Stimulated activated memory B cell treated with anti-CD40 and anti-IgM and Interleukin-4, amounts not matched to agents 10 μg/mL and 1 μg/mL and 100 μg/mL, for 72 hours (primary cell): ENCODE data around the gene CDH4.
A peak's percentile ranks its signal among the peaks of the same experiment; 100 is the strongest.

ENCODE experiments used
- ATAC-seq: fragments of 150-1000 bp; cut with Tn5 transposase; 2 replicates; pipeline ENCODE4 v1.10.0; 2021
- H3K27ac Mint-ChIP-seq: one replicate; pipeline ENCODE4 v1.8.0; 2022; ENCODE audit warnings: mild to moderate bottlenecking, mixed read lengths
- H3K27me3 Mint-ChIP-seq: one replicate; pipeline ENCODE4 v1.8.0; 2022; ENCODE audit warnings: mixed read lengths
- H3K36me3 Mint-ChIP-seq: one replicate; pipeline ENCODE4 v1.8.0; 2022; ENCODE audit warnings: mixed read lengths
- H3K4me1 Mint-ChIP-seq: one replicate; pipeline ENCODE4 v1.8.0; 2022; ENCODE audit warnings: mixed read lengths
- H3K4me3 Mint-ChIP-seq: one replicate; pipeline ENCODE4 v1.8.0; 2022; ENCODE audit warnings: mild to moderate bottlenecking, moderate library complexity, mixed read lengths
- H3K9me3 Mint-ChIP-seq: one replicate; pipeline ENCODE4 v1.8.0; 2022; ENCODE audit warnings: mixed read lengths

CDH4 gene

DNA sequence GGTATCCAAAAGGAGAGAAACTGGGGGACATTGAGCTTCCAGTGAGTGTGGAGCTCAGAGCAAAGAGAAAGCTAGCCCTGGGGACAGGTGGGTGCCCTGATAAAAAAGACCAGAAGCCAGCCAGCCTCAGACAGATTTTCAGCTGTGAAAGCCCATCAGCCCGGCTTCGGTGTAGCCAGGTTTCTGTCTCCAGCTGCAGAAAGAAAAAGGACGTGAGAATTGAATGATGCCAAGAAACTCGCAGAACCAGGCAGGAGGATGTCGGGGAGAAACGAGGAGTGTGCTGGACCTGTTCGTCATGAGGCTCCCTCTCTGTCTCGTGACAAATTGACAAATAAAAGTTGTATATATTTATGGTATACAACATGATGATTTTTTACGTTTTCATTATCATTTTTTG lies 63.3 kb downstream of the CDH4 start:
- peaks cover 7% of the 10 kb centered on the region for H3K9me3 Mint-ChIP-seq
- no peaks in the 10 kb centered on the region for H3K36me3 Mint-ChIP-seq
- H3K4me1 Mint-ChIP-seq, result no peaks in the 10 kb centered on the region
- H3K27me3 Mint-ChIP-seq, result no peaks in the 10 kb centered on the region
- no peak for ATAC-seq
- no peak overlapping the region for H3K4me3 Mint-ChIP-seq
- H3K27ac Mint-ChIP-seq, result no peak overlapping the region

DNA sequence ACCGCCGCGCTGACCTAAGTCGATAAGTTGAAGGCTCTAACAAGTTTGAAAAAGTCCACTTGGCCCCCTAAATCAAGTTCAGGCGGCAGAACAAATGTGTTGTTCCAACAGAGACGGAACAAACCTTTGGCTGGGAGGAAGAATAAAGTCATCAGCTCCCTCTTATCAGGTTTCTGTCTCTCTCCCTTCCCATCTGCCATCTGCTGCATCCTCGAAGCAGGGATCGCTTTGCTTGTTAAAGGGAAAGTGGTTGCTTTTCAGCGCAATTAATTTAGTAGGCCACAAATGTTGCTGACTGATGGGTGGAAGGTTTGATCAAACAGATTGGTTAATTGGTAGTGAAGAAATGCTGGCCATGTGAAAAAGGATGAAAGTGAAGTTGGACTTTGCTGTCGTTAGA lies 64.3 kb downstream of the CDH4 start:
- H3K4me3 Mint-ChIP-seq, result no peak overlapping the region
- H3K9me3 Mint-ChIP-seq, result peaks cover 7% of the 10 kb centered on the region
- H3K36me3 Mint-ChIP-seq, result no peaks in the 10 kb centered on the region
- no peak overlapping the region for H3K27ac Mint-ChIP-seq
- no peaks in the 10 kb centered on the region for H3K27me3 Mint-ChIP-seq
- ATAC-seq, result no peak
- H3K4me1 Mint-ChIP-seq, result no peaks in the 10 kb centered on the region

DNA sequence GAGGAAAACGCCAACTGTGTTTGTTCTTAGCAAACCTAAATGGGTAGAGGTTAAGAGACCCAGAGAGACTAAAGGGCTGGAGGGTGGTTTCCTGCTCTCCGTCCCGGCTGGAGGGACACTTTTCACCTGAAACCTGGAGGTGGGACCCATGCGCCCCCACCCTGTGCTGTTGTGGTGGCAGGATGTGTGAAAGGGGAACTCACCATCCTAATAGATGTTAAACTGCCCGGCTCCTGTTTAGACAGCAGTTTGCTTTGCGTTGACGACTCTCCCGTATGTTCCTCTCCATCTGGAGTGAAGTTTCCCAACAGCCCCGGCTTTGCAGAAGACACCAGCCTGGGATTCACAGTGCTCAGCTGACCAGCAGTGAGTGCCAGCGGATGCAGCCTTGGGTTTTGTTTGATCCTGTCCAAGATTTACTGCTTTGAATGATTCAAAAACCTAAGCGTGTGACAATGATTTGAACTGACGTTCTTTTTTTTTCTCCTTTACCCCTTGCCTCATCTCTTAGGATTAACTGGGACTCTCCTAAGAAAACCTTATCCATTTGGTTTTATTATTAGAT lies 66.0 kb downstream of the CDH4 start:
- Mint-ChIP-seq H3K4me1 (no peaks in the 10 kb centered on the region), H3K27ac (no peak overlapping the region), H3K27me3 (no peaks in the 10 kb centered on the region), H3K36me3 (no peaks in the 10 kb centered on the region), H3K4me3 (no peak overlapping the region), H3K9me3 (peaks cover 3% of the 10 kb centered on the region)
- ATAC-seq, result no peak

DNA sequence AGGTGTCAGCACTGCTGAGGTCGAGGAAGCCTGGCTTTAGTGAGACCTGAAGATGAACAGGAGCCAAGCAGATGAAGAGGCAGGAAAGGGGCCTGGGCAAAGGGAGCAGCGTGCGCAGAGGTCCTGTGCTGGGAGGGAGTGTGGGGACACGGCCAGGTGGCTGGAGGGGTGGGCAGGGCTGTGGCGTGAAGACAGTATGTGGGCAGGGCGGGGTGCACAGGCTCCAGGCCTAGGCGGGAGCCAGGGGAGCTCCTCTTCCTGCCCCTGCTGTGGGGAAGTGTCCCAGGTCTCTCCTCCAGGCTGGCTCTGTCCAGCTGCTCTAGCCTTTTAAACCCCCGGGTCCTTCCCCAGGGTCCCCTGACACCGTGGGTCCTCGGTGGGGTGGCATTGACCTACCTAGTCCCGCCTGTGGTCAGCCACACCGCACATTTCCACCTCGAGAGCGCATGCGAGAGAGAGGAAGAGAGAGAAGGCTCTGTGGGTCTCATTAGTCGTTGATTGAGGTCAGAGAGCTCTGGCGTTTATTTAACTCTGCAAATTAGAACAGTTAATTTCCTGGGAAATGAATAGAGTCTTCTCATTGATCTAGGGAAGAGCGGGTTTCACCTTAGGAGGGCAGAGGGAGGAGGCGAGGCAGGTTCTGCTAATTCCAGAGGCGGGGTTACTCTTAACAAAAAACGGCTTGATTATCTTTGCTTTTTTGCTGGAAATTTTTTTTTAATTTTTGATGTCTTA lies 68.8 kb downstream of the CDH4 start:
- Mint-ChIP-seq H3K9me3 (peaks cover 3% of the 10 kb centered on the region), H3K27ac (no peak overlapping the region)

DNA sequence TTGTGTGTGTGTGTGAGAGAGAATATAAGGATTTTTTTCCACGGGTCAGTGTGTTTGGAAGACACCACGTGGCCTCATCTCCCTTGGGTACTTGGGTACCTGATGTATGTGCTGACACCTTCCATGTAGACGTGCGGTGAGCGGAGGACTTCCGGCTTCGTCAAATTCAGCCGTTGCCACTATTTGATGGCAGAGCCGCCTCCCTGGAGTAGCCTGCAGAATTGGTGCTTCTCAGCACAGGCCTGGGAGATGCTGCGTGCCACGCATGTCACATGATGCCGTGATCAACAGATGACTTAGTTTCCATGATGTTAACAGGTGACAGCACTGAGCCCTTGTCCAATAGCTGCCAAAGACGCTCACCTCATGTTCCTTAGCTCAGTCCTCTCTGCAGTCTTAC lies 69.4 kb downstream of the CDH4 start:
- H3K27me3 Mint-ChIP-seq, result no peaks in the 10 kb centered on the region
- peaks cover 3% of the 10 kb centered on the region for H3K9me3 Mint-ChIP-seq
- no peak overlapping the region for H3K27ac Mint-ChIP-seq
- no peaks in the 10 kb centered on the region for H3K4me1 Mint-ChIP-seq
- H3K4me3 Mint-ChIP-seq, result no peak overlapping the region
- ATAC-seq, result no peak
- H3K36me3 Mint-ChIP-seq, result no peaks in the 10 kb centered on the region

More for the DNA sequence above, 68.8 kb downstream of the CDH4 start:
- H3K36me3 Mint-ChIP-seq, result no peaks in the 10 kb centered on the region
- ATAC-seq, result no peak
- H3K27me3 Mint-ChIP-seq, result no peaks in the 10 kb centered on the region
- H3K4me1 Mint-ChIP-seq, result no peaks in the 10 kb centered on the region
- H3K4me3 Mint-ChIP-seq, result no peak overlapping the region

DNA sequence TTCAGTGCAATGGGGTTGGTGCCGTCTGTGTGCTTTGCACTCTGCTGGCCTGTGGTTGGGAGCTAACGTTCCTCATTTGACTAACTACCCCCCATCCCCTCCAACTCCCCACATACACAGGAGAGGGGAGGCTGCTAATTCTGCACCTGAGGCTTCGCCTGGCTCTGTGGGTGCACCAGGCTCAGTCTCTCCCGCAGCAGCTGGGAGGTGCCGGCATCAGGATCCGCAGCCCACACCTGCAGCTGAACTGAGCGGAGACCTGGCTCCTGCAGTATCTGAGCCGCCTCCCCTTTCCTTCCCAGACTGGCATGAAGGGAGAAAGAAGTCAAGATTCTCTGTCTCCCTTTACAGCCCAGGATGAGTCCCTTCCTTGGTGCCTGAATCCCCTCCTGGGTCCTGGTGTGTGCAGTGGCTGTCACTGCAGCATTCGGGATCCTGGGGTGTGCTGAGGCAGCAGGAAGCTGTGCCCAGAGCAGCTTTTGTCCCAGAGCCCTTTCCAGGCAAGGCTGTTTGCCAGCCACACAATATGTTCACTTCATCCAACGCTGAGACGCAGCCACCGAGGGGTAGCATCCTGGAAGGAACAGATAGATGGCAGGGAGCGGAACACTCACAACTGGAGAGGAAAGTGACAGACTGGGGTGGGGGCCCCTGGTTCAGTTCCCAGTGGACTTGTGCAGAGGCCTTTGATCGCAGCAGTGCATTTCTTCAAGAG lies 70.2 kb downstream of the CDH4 start:
- Mint-ChIP-seq H3K4me1 (no peaks in the 10 kb centered on the region), H3K27ac (no peak overlapping the region)

DNA sequence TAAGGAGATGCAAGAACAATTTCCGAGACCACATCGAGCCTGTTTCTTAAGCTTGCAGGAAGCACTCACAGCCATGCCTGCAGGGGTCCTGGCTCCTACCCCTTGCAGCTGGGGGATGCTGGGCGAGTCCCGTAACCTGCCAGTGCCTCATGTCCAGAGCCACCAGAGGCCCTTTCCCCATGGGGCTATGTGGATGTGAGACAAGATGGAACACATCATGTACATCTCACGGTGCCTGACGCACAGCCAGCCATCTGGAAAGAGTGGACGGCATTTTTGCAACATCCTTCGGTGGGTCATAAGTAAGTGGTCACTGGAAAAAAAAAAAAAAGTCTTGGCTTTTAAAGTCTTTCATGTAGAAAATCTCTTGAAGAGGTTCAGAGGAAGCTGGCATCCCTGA lies 72.8 kb downstream of the CDH4 start:
- no peaks in the 10 kb centered on the region for H3K27me3 Mint-ChIP-seq
- H3K27ac Mint-ChIP-seq, result no peak overlapping the region
- no peak for ATAC-seq
- H3K9me3 Mint-ChIP-seq, result peaks cover 5% of the 10 kb centered on the region
- H3K4me3 Mint-ChIP-seq, result no peak overlapping the region
- H3K4me1 Mint-ChIP-seq, result no peaks in the 10 kb centered on the region
- no peaks in the 10 kb centered on the region for H3K36me3 Mint-ChIP-seq

More for the DNA sequence above, 70.2 kb downstream of the CDH4 start:
- Mint-ChIP-seq H3K36me3 (no peaks in the 10 kb centered on the region), H3K4me3 (no peak overlapping the region), H3K27me3 (no peaks in the 10 kb centered on the region), H3K9me3 (peaks cover 3% of the 10 kb centered on the region)
- ATAC-seq, result no peak

DNA sequence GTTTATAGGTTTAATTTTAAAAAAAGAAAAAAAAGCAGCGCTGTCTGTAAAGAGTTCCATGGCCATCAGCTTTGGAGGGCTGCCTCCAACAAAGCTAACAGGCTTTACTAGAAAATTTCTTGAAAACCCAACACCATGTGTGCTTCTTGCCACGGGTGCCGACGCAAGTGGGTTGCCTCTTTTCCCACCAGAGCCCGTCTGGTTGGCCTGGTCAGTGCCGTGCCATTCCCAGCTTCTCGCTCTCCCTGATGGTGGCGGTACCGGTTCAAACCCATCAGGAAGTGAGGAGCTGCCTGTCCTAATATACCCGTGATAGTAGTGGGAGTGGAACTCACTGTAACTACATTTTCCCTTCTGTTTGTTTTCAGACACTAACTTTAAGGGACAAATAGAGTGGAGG lies 73.7 kb downstream of the CDH4 start:
- no peak overlapping the region for H3K27ac Mint-ChIP-seq
- H3K4me3 Mint-ChIP-seq, result no peak overlapping the region
- H3K4me1 Mint-ChIP-seq, result no peaks in the 10 kb centered on the region
- H3K36me3 Mint-ChIP-seq, result no peaks in the 10 kb centered on the region
- H3K9me3 Mint-ChIP-seq, result peaks cover 4% of the 10 kb centered on the region
- no peaks in the 10 kb centered on the region for H3K27me3 Mint-ChIP-seq
- no peak for ATAC-seq

DNA sequence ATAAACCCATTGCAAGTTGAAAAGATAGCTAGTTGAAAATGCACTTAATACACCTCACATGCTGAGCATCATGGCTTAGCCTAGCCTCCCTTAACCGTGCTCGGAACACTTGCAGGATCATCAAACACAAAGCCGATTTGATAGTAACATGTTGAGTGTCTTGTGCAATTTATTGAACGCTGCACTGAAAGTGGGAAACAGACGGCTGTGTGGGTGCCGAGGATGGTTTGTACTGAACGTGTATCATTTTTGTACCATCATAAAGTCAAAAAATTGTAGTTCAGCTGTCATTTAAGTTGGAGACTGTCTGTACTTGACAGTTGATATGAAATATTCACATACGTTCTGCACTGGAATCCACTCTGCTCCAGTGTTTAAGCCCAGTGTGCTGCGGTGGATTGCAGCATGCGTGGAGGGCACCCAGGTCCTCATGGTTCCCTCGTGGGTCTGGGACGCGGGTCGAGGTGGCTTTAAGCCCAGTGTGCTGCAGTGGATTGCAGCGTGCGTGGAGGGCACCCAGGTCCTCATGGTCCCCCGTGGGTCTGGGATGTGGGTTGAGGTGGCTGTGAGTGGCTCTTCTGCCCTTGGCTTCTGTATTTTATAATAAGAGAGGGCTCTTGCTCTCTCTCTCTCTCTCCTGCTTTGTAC lies 77.0 kb downstream of the CDH4 start:
- H3K9me3 Mint-ChIP-seq, result peaks cover 10% of the 10 kb centered on the region
- H3K27me3 Mint-ChIP-seq, result no peaks in the 10 kb centered on the region
- H3K27ac Mint-ChIP-seq, result no peak overlapping the region
- ATAC-seq, result peak; percentile 62
- no peaks in the 10 kb centered on the region for H3K4me1 Mint-ChIP-seq
- H3K4me3 Mint-ChIP-seq, result no peak overlapping the region
- no peaks in the 10 kb centered on the region for H3K36me3 Mint-ChIP-seq

DNA sequence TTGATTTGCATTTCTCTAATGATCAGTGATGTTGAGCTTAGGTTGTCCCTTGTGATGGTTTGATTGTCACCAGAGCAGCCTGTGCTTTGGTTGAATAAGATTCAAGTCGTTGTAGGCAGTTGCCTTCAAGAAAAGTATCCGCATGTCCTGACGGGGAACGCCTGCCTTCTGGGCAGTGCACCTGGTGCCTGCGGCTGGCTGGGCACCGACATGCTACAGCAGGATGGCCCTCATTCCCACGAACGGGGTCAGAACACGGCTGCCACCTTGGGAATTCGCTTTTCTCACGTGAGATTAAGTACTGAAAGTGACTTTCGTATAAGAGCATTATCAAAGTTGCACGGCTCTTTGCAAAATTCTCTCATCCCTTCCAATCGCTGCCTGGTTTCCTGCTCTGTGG lies 78.4 kb downstream of the CDH4 start:
- no peak overlapping the region for H3K27ac Mint-ChIP-seq
- peaks cover 10% of the 10 kb centered on the region for H3K9me3 Mint-ChIP-seq
- ATAC-seq, result no peak
- H3K4me1 Mint-ChIP-seq, result no peaks in the 10 kb centered on the region
- no peaks in the 10 kb centered on the region for H3K27me3 Mint-ChIP-seq
- no peak overlapping the region for H3K4me3 Mint-ChIP-seq
- no peaks in the 10 kb centered on the region for H3K36me3 Mint-ChIP-seq

DNA sequence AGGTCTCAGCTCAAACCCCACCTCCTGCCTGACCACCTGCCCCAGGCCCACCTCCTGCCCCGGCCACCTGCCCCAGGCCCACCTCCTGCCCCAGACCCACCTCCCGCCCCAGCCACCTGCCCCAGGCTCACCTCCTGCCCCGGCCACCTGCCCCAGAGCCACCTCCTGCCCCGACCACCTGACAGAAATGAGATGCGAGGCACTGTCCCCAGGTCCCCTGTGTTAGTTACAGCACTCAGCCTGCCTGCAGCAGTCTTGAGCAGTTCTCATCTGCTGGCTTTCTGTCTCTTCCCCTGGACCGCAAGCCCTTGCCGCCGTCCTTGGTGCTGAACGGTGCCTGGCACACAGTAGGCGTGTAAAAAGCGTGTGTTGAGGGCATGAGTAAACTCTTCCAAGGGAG lies 79.5 kb downstream of the CDH4 start:
- no peak overlapping the region for H3K4me3 Mint-ChIP-seq
- H3K9me3 Mint-ChIP-seq, result peaks cover 10% of the 10 kb centered on the region
- no peak overlapping the region for H3K27ac Mint-ChIP-seq
- ATAC-seq, result peak; percentile 90
- no peaks in the 10 kb centered on the region for H3K27me3 Mint-ChIP-seq
- no peaks in the 10 kb centered on the region for H3K36me3 Mint-ChIP-seq
- no peaks in the 10 kb centered on the region for H3K4me1 Mint-ChIP-seq

DNA sequence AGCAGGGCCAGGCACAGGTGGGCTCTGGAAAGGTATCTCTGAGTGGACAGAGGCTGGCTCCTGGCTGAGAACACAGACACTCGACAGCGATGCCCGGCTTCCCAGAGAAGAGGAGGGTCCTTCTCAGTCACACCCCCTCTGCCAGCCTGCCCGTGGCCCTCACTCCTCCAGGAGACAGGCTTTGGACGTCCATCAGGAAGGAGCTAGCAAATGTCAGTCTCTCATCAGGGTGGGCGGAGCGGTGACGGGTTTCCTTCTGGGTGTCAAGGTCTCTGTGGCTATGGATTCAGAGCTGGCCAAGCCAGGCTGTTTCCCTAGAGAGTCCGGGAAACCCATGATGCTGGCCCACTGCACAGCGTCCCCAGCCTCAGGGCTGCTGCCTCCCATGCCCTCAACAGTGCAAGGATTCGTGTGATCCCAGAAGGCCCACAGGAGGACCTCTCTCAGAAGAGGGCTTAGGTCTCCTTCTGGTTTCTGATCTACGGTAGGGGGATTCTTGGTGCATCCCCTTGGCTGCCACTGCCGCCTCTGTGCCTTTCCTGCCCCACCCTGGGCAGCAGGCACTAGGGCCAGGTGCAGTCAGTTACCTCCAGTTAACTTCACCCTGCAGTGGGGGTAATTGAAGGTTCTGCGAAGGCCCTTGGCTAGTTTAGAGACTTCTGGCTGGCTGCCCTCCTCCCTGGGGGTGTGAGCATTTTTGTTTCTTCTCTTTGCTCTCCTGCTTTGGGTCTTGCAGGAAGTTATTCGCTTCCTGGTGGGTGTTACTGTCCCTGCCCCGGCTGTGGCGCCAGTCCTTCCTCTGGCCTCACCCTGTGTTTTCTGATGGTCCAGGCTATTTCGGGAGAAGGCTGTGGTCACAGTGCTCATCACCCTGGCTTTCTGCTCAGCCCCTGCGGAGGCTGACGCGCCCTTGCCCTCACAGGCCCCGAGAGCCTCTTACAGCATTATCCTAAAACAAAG lies 80.2 kb downstream of the CDH4 start:
- no peak for ATAC-seq
- Mint-ChIP-seq H3K27me3 (no peaks in the 10 kb centered on the region), H3K4me1 (no peaks in the 10 kb centered on the region), H3K9me3 (peaks cover 14% of the 10 kb centered on the region), H3K4me3 (no peak overlapping the region), H3K27ac (no peak overlapping the region), H3K36me3 (no peaks in the 10 kb centered on the region)

DNA sequence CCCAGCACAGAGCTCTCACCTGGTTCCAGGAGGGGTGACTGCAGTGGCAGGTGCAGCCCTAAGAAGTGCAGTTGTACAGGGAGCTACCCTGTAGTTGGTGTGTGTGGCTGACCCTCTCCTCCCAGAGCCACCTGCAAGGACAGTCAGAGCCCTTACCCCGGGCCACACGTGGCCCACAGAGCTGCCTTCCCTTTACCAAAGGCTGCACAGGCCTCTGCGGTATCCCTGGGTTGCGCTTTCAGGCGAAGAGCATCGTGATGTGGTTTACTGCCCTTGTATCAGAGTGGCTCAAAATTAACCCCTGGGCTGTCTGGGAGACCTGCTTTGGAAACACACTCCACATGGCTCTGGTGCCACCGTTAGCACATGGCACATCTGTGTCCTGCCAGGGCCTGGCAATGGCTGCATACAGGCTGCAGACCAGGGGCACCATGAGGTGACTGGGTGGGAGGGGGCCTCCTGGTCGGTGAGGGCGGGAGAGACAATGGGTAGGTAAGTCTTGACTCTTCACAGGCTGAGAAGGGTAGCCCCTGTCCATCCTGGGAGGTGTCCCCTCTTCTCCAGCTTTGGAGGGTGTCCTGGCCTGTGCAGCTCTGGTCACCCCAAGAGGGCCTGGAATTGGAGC lies 81.5 kb downstream of the CDH4 start:
- Mint-ChIP-seq H3K27ac (no peak overlapping the region), H3K27me3 (no peaks in the 10 kb centered on the region), H3K4me1 (no peaks in the 10 kb centered on the region), H3K4me3 (no peak overlapping the region), H3K36me3 (no peaks in the 10 kb centered on the region), H3K9me3 (peaks cover 14% of the 10 kb centered on the region)
- no peak for ATAC-seq

DNA sequence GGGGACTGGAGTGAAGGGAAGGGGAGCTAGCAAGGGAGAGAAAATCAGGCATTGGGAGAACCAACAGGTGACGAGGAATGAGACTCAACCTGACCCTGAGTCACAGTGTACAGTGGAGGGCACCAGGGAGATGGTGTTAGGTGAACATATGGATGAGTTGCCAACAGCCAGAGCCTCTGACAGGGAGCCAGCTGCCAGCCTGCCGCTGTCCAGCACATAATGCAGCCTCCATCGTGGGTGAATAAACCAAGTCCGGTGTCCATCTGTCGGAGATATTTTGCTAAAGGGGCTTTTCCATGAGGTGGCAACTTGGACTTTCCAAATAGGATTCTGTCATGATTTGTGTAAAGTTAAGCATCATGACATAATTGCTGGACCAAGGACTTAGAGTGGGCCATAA lies 88.1 kb downstream of the CDH4 start:
- no peak overlapping the region for H3K27ac Mint-ChIP-seq
- H3K36me3 Mint-ChIP-seq, result no peaks in the 10 kb centered on the region
- ATAC-seq, result no peak
- no peaks in the 10 kb centered on the region for H3K27me3 Mint-ChIP-seq
- H3K4me1 Mint-ChIP-seq, result no peaks in the 10 kb centered on the region
- H3K4me3 Mint-ChIP-seq, result no peak overlapping the region
- H3K9me3 Mint-ChIP-seq, result peaks cover 4% of the 10 kb centered on the region
